ENCODE measurements around the gene E4F1.

- no peak for TF ChIP-seq CTCF (conservative IDR thresholded peaks at IDR 0.05 in 1 of 2, IDR thresholded peaks at IDR 0.05 in 1 of 2; ENCODE audit: extremely low read depth in 1 of 2, insufficient read depth in 1 of 2, low read depth in 1 of 2, low read length in 2 of 2)
- TF ChIP-seq EZH2 (IDR thresholded peaks at IDR 0.05; ENCODE audit: borderline replicate concordance, low read length): no peak
These were observed 23.0 kb downstream of the E4F1 start for GRCh38 chr16:2246301-2246885.
